ENCODE results near the gene TMPRSS13. TPM values are rescaled to one million over a fixed set of nuclear protein-coding genes. Genes with fewer than 3 reads are reported as not detected.

Gene TMPRSS13
- polyA plus RNA-seq, 3 donors, result 0.17 to 2.4 (median 0.37) TPM

GRCh38 chr11:117940736-117941135 lies 11.5 kb upstream of the TMPRSS13 start:
- DNase-seq, result no peak
- Histone ChIP-seq H3K4me3 (replicated peaks in 1 of 3; ENCODE audit: low read depth in 2 of 3, low read length in 3 of 3) (no peak overlapping the region), H3K36me3 (replicated peaks in 1 of 2; ENCODE audit: control insufficient read depth in 1 of 2, insufficient read depth in 2 of 2, low read length in 2 of 2) (no peaks in the 10 kb centered on the region), H3K27me3 (ENCODE audit: control insufficient read depth in 2 of 2, insufficient read depth in 2 of 2, low read length in 2 of 2) (no peaks in the 10 kb centered on the region), H3K4me2 (replicated peaks; ENCODE audit: extremely low read depth, low read length, poor library complexity, severe bottlenecking) (no peak overlapping the region), H3K9ac (ENCODE audit: insufficient read depth, low read length, poor library complexity, severe bottlenecking) (no peak overlapping the region), H3K4me1 (ENCODE audit: control insufficient read depth in 1 of 2, insufficient read depth in 2 of 2, low read length in 2 of 2) (no peaks in the 10 kb centered on the region), H4K20me1 (ENCODE audit: insufficient read depth, low read length) (no peaks in the 10 kb centered on the region), H3K79me2 (ENCODE audit: insufficient read depth, low read length) (no peaks in the 10 kb centered on the region), H2AFZ (ENCODE audit: insufficient read depth, low read depth, low read length, poor library complexity, severe bottlenecking) (no peak overlapping the region), H3K9me3 (replicated peaks in 1 of 2; ENCODE audit: control insufficient read depth in 1 of 2, insufficient read depth in 1 of 2, low read length in 2 of 2) (no peaks in the 10 kb centered on the region), H3K27ac (ENCODE audit: low read depth in 1 of 2, low read length in 2 of 2) (no peak overlapping the region)
- WGBS (ENCODE audit: insufficient coverage), result 99% methylated on average over 8 of the region's 8 CpGs
- Mint-ChIP-seq H3K36me3 (no peaks in the 10 kb centered on the region), H3K27me3 (ENCODE audit: low read depth in 3 of 3) (peaks cover 1 to 8% (median 3%) of the 10 kb centered on the region in 3 donors), H3K4me3 (no peak overlapping the region), H3K27ac (peak overlapping the region in 1 of 7 donors; percentile 70), H3K4me1 (peaks cover 9% of the 10 kb centered on the region), H3K9me3 (no peaks in the 10 kb centered on the region)
- TF ChIP-seq, protein P1, sequence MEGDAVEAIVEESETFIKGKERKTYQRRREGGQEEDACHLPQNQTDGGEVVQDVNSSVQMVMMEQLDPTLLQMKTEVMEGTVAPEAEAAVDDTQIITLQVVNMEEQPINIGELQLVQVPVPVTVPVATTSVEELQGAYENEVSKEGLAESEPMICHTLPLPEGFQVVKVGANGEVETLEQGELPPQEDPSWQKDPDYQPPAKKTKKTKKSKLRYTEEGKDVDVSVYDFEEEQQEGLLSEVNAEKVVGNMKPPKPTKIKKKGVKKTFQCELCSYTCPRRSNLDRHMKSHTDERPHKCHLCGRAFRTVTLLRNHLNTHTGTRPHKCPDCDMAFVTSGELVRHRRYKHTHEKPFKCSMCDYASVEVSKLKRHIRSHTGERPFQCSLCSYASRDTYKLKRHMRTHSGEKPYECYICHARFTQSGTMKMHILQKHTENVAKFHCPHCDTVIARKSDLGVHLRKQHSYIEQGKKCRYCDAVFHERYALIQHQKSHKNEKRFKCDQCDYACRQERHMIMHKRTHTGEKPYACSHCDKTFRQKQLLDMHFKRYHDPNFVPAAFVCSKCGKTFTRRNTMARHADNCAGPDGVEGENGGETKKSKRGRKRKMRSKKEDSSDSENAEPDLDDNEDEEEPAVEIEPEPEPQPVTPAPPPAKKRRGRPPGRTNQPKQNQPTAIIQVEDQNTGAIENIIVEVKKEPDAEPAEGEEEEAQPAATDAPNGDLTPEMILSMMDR (IDR thresholded peaks at IDR 0.05), result no peak
- intact Hi-C loops (cut with micrococcal nuclease), result loop anchor here (5.0 to 10.0 kb wide), 2 partner anchors 88 to 516 kb away; no protein-coding TSS in a partner anchor

GRCh38 chr11:117936973-117937372 lies 7.8 kb upstream of the TMPRSS13 start:
- no peaks in the 10 kb centered on the region for H3K36me3 Mint-ChIP-seq
- no peak overlapping the region for H3K27ac Mint-ChIP-seq
- intact Hi-C loops (cut with micrococcal nuclease), result no loop called here
- no peaks in the 10 kb centered on the region for H3K79me2 ChIP-seq (ENCODE audit: insufficient read depth, low read length)
- no peak overlapping the region for H3K4me2 ChIP-seq (replicated peaks; ENCODE audit: extremely low read depth, low read length, poor library complexity, severe bottlenecking)
- no peak overlapping the region for H3K4me3 Mint-ChIP-seq
- no peaks in the 10 kb centered on the region for H3K36me3 ChIP-seq (replicated peaks in 1 of 2; ENCODE audit: control insufficient read depth in 1 of 2, insufficient read depth in 2 of 2, low read length in 2 of 2)
- no peaks in the 10 kb centered on the region for H4K20me1 ChIP-seq (ENCODE audit: insufficient read depth, low read length)
- TF ChIP-seq, protein P1 (IDR thresholded peaks at IDR 0.05), result no peak
- H3K27ac ChIP-seq (ENCODE audit: low read depth in 1 of 2, low read length in 2 of 2), result no peak overlapping the region
- DNase-seq, result no peak
- H3K9me3 ChIP-seq (replicated peaks in 1 of 2; ENCODE audit: control insufficient read depth in 1 of 2, insufficient read depth in 1 of 2, low read length in 2 of 2), result no peaks in the 10 kb centered on the region
- WGBS (ENCODE audit: insufficient coverage), result 100% methylated on average over 2 of the region's 6 CpGs
- no peak overlapping the region for H3K9ac ChIP-seq (ENCODE audit: insufficient read depth, low read length, poor library complexity, severe bottlenecking)
- no peaks in the 10 kb centered on the region for H3K9me3 Mint-ChIP-seq
- H2AFZ ChIP-seq (ENCODE audit: insufficient read depth, low read depth, low read length, poor library complexity, severe bottlenecking), result no peak overlapping the region
- no peaks in the 10 kb centered on the region for H3K27me3 ChIP-seq (ENCODE audit: control insufficient read depth in 2 of 2, insufficient read depth in 2 of 2, low read length in 2 of 2)
- peaks cover 1 to 2% (median 2%) of the 10 kb centered on the region in 3 donors for H3K27me3 Mint-ChIP-seq (ENCODE audit: low read depth in 3 of 3)
- H3K4me3 ChIP-seq (replicated peaks in 1 of 3; ENCODE audit: low read depth in 2 of 3, low read length in 3 of 3), result no peak overlapping the region
- H3K4me1 ChIP-seq (ENCODE audit: control insufficient read depth in 1 of 2, insufficient read depth in 2 of 2, low read length in 2 of 2), result peaks cover 3 to 4% of the 10 kb centered on the region in 2 donors
- H3K4me1 Mint-ChIP-seq, result peaks cover 13% of the 10 kb centered on the region
